Activated CD8-positive, alpha-beta T cell treated with anti-CD3 and anti-CD28 coated beads for 36 hours (primary cell): ENCODE results near the gene COX6B2. TPM values are rescaled to one million over a fixed set of nuclear protein-coding genes. Genes with fewer than 3 reads are reported as not detected.

ENCODE experiments used
- ATAC-seq: fragments of 200-7000 bp; cut with Tn5 transposase; one replicate; pipeline ENCODE4 v1.10.0; 2021; ENCODE audit warnings: mild to moderate bottlenecking, moderate library complexity
- CTCF ChIA-PET: fragments of 350-600 bp; sonication (Branson Sonifier 250); formaldehyde crosslinking; loops from one replicate; lab custom pipeline; 2021; ENCODE audit warnings: antibody characterized with exemption; lab: Charles Lee
- POLR2A ChIA-PET: fragments of 350-600 bp; sonication (Branson Sonifier 250); formaldehyde crosslinking; loops from one replicate; lab custom pipeline; 2021; ENCODE audit warnings: antibody characterized with exemption; lab: Charles Lee
- DNase-seq: peaks from one replicate; pipeline ENCODE4 v3.0.0-alpha.2; 2020
- H3K27ac Mint-ChIP-seq: one replicate; pipeline ENCODE4 v1.8.0; 2021; ENCODE audit warnings: mild to moderate bottlenecking, mixed read lengths
- H3K27me3 Mint-ChIP-seq: one replicate; pipeline ENCODE4 v1.8.0; 2021; ENCODE audit warnings: mixed read lengths
- H3K36me3 Mint-ChIP-seq: one replicate; pipeline ENCODE4 v1.8.0; 2021; ENCODE audit warnings: low read depth, mixed read lengths
- H3K4me1 Mint-ChIP-seq: one replicate; pipeline ENCODE4 v1.8.0; 2021; ENCODE audit warnings: low read depth, mixed read lengths
- H3K4me3 Mint-ChIP-seq: one replicate; pipeline ENCODE4 v1.8.0; 2021; ENCODE audit warnings: mild to moderate bottlenecking, moderate library complexity, mixed read lengths
- H3K9me3 Mint-ChIP-seq: one replicate; pipeline ENCODE4 v1.8.0; 2021; ENCODE audit warnings: mixed read lengths
- intact Hi-C: fragments of 100-400 bp; cut with micrococcal nuclease; formaldehyde crosslinking; loops from one replicate; pipeline ENCODE4 v1.10.0; 2022
- total RNA-seq, 2 experiments: library from RNA; stranded (reverse); gene quantifications; one replicate each; pipeline ENCODE4 v1.2.3, GENCODE V29; 2021
- TF ChIP-seq, protein P1 (sequence below): fragments of 200-600 bp; IDR thresholded peaks from one replicate; pipeline ENCODE4 v1.8.0; 2022; ENCODE audit warnings: antibody characterized with exemption, mild to moderate bottlenecking

The COX6B2 gene
- total RNA-seq, 2 experiments from 2014 or later = not detected

DNA sequence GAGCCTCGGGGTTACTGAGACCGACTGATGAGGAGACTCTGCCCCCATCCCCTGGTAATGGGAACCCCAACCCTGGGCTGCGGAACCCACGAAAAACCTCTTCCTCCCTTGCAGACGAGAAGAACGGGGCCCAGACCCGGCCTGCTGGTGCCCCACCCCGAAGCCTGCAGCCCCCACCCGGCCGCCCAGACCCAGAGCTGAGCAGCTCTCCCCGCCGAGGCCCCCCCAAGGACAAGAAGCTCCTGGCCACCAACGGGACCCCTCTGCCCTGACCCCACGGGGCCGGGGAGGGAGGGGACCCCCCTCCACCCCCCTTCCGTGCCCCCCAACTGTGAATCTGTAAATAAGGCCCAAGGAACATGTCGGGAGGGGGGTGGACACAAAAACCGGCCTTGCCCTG lies 42.7 kb downstream of the COX6B2 start:
- no peak overlapping the region for H3K4me3 Mint-ChIP-seq
- no peaks in the 10 kb centered on the region for H3K4me1 Mint-ChIP-seq
- no peak overlapping the region for H3K27ac Mint-ChIP-seq
- H3K9me3 Mint-ChIP-seq = no peaks in the 10 kb centered on the region
- CTCF ChIA-PET = interaction anchor here (1.5 kb wide), 1 partner anchor 10 kb away, joined by 3 read pairs; no protein-coding TSS in a partner anchor
- intact Hi-C loops = no loop called here
- H3K36me3 Mint-ChIP-seq = no peaks in the 10 kb centered on the region
- POLR2A ChIA-PET = interaction anchor here (1.1 kb wide), 1 partner anchor 72 kb away, joined by 3 read pairs; no protein-coding TSS in a partner anchor
- DNase-seq = no peak
- no peaks in the 10 kb centered on the region for H3K27me3 Mint-ChIP-seq
- no peak for ATAC-seq
- TF ChIP-seq, protein P1, sequence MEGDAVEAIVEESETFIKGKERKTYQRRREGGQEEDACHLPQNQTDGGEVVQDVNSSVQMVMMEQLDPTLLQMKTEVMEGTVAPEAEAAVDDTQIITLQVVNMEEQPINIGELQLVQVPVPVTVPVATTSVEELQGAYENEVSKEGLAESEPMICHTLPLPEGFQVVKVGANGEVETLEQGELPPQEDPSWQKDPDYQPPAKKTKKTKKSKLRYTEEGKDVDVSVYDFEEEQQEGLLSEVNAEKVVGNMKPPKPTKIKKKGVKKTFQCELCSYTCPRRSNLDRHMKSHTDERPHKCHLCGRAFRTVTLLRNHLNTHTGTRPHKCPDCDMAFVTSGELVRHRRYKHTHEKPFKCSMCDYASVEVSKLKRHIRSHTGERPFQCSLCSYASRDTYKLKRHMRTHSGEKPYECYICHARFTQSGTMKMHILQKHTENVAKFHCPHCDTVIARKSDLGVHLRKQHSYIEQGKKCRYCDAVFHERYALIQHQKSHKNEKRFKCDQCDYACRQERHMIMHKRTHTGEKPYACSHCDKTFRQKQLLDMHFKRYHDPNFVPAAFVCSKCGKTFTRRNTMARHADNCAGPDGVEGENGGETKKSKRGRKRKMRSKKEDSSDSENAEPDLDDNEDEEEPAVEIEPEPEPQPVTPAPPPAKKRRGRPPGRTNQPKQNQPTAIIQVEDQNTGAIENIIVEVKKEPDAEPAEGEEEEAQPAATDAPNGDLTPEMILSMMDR = no peak

DNA sequence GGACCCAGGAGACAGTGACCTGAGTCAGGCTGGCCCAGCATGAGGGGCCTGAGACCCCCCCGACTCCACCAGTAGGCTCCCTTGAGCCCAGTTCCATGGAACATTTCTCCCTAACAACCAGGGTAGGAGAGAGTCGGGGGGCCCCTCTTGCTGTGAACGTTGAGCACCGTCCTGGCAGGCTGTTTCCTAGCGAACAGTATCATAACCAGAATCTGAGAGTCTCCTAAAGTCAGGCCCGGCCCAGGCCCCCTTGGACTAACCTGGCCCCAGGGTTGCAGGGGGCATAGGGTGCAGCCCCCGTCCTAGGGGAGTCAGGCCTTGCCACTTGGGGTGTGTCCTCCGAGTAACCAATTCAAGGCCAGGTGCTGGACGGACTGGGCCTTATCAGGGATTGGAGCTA lies 43.1 kb downstream of the COX6B2 start:
- Mint-ChIP-seq H3K27ac (no peak overlapping the region), H3K27me3 (no peaks in the 10 kb centered on the region), H3K36me3 (no peaks in the 10 kb centered on the region), H3K4me3 (no peak overlapping the region), H3K4me1 (no peaks in the 10 kb centered on the region), H3K9me3 (no peaks in the 10 kb centered on the region)
- intact Hi-C loops = no loop called here
- CTCF ChIA-PET = interaction anchor here (1.5 kb wide), 1 partner anchor 9 kb away, joined by 3 read pairs; no protein-coding TSS in a partner anchor
- DNase-seq = no peak
- POLR2A ChIA-PET = interaction anchor here (1.1 kb wide), 1 partner anchor 72 kb away, joined by 3 read pairs; no protein-coding TSS in a partner anchor
- ATAC-seq = no peak
- TF ChIP-seq, protein P1 = no peak

DNA sequence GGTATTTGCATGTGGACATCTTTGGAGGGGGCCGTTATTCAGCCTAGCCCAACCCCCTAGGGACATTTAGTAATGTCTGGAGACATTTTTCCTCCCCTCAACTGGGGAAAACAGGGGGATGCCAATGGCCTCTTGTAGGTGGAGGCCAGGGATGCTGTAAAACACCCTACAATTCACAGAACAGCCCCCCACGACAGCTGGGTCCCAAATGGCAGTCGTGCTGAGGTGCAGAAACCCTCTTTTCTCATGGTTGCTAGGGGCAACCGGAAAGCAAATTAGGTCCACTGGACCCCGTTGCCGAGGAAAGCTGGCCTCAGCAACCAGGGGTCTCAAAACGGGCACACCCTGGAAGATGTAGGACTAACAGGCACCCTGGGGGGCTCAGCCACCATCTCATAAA lies 44.0 kb downstream of the COX6B2 start:
- ChIA-PET CTCF (interaction anchor here (1.0 kb wide), 1 partner anchor 9 kb away, joined by 3 read pairs; no protein-coding TSS in a partner anchor), POLR2A (no interaction called here)
- H3K27me3 Mint-ChIP-seq = no peaks in the 10 kb centered on the region
- TF ChIP-seq, protein P1 = no peak
- H3K9me3 Mint-ChIP-seq = no peaks in the 10 kb centered on the region
- ATAC-seq (no peak), DNase-seq (no peak)
- no peaks in the 10 kb centered on the region for H3K36me3 Mint-ChIP-seq
- H3K4me3 Mint-ChIP-seq = no peak overlapping the region
- no peak overlapping the region for H3K27ac Mint-ChIP-seq
- H3K4me1 Mint-ChIP-seq = no peaks in the 10 kb centered on the region
- intact Hi-C loops = no loop called here

DNA sequence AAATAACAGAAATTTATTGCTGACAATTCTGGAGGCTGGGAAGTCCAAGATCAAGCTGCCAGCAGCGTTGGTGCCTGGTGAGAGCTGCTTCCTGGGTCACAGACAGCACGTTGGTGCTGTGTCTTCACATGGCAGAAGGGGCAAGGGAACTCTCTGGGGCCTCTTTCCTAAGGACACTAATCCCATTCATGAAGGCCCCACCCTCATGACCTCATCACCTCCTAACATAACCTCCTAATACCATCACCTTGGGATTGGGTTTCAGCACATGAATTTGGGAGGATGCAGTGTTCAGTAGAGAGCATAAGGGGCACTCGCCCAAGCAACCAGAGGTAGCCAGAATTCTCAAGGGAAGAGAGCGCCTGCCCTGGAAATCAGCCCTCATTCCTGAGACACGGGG lies 45.1 kb downstream of the COX6B2 start:
- Mint-ChIP-seq H3K4me1 (peaks cover 2% of the 10 kb centered on the region), H3K36me3 (peaks cover 2% of the 10 kb centered on the region), H3K27ac (no peak overlapping the region), H3K27me3 (no peaks in the 10 kb centered on the region), H3K9me3 (no peaks in the 10 kb centered on the region), H3K4me3 (no peak overlapping the region)
- TF ChIP-seq, protein P1 = no peak
- no peak for DNase-seq
- CTCF ChIA-PET = interaction anchor here (1.0 kb wide), 1 partner anchor 8 kb away, joined by 3 read pairs; no protein-coding TSS in a partner anchor
- intact Hi-C loops = no loop called here
- ATAC-seq = no peak
- POLR2A ChIA-PET = interaction anchor here (0.6 to 1.3 kb wide), 4 partner anchors 29 to 791 kb away, joined by 3 to 5 read pairs (median 4); partner anchors contain the start of gene TMEM238

DNA sequence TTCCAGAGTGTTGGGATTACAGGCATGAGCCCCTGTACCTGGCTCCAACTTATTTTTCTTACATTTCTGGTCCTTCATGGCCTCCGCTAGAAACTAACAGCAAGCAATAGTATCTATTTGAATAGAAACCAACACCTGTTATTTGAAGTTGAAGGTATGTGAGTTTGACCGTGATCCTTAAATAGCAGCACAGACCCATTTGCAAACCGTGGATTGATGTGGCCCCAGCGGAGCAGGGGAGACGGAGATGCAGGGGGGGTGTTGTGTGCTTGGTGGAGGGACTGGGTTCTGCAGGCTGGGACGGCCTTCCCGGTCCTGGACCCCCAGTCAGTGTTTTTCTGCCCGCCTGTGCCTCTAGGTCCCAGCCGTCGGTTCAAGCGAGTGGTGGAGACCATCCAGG lies 46.2 kb downstream of the COX6B2 start:
- H3K36me3 Mint-ChIP-seq = peaks cover 2% of the 10 kb centered on the region

More for the DNA sequence above, 46.2 kb downstream of the COX6B2 start:
- H3K4me1 Mint-ChIP-seq = peaks cover 2% of the 10 kb centered on the region
- ChIA-PET CTCF (no interaction called here), POLR2A (no interaction called here)
- intact Hi-C loops = no loop called here
- TF ChIP-seq, protein P1 = no peak
- ATAC-seq = no peak
- H3K27ac Mint-ChIP-seq = no peak overlapping the region
- no peaks in the 10 kb centered on the region for H3K9me3 Mint-ChIP-seq
- DNase-seq = no peak
- no peaks in the 10 kb centered on the region for H3K27me3 Mint-ChIP-seq
- no peak overlapping the region for H3K4me3 Mint-ChIP-seq
